Left lung (tissue), 10 donors: ENCODE data around the gene SYP. TPM values are rescaled to one million over a fixed set of nuclear protein-coding genes. Genes with fewer than 3 reads are reported as not detected.

Experiments
- ATAC-seq: fragments of 200-7000 bp; cut with Tn5 transposase; one replicate; pipeline ENCODE4 v1.9.1; 2020; ENCODE audit warnings: moderate library complexity
- DNase-seq, 4 donors: peaks; one replicate each; pipeline ENCODE4 v3.0.0-alpha.2; 2013 to 2020
- H3K27ac ChIP-seq, 2 donors: fragments of 200-600 bp; sonication (generic) in 1 of 2; one replicate each; pipeline versions ENCODE4 v1.5.0 to v1.8.0; 2020 to 2021
- H3K27me3 ChIP-seq, 2 donors: fragments of 200-600 bp; sonication (generic) in 1 of 2; one replicate each; pipeline versions ENCODE4 v1.5.0 to v1.8.0; 2020 to 2021
- H3K36me3 ChIP-seq, 2 donors: fragments of 200-600 bp; sonication (generic) in 1 of 2; one replicate each; pipeline versions ENCODE4 v1.5.0 to v1.8.0; 2020 to 2021
- H3K4me1 ChIP-seq, 2 donors: fragments of 200-600 bp; one replicate each; pipeline ENCODE4 v1.8.0; 2021
- H3K4me3 ChIP-seq, 2 donors: fragments of 200-600 bp; sonication (generic) in 1 of 2; one replicate each; pipeline versions ENCODE4 v1.5.0 to v1.8.0; 2020 to 2021; ENCODE audit warnings: mild to moderate bottlenecking in 1 of 2
- H3K9me3 ChIP-seq, 2 donors: fragments of 200-600 bp; sonication (generic) in 1 of 2; one replicate each; pipeline versions ENCODE4 v1.5.0 to v1.8.0; 2020 to 2021
- intact Hi-C, 2 donors: fragments of 100-400 bp; cut with DNase I; formaldehyde crosslinking; loops; one replicate each; pipeline versions ENCODE4 v1.11.2 to v1.14.2; 2022
- polyA plus RNA-seq, 6 donors: library from polyadenylated mRNA; unstranded; fragments of 120-200 nt; gene quantifications; one replicate each; pipeline ENCODE4 v1.2.1, GENCODE V29; 2013; ENCODE audit not compliant: insufficient read length in 6 of 6
- total RNA-seq, 2 donors: library from RNA; stranded (reverse); fragmentation: NEBNext Ultra II Directional; extraction: Animal tissue kit (Norgen Biotek cat#: 25700); gene quantifications; one replicate each; pipeline ENCODE4 v1.2.1, GENCODE V29; 2021
- TF ChIP-seq, protein P1 (sequence below), 2 donors: fragments of 200-600 bp; sonication (generic) in 1 of 2; IDR thresholded peaks; one replicate each; pipeline versions ENCODE4 v1.5.0 to v1.8.0; 2021; ENCODE audit warnings: antibody characterized with exemption in 2 of 2
- donor health status: DM: no; HTN: yes; CAD: no.
- donor health status: DM: no; HTN: no; CAD: no.

Gene SYP
- total and polyA plus RNA-seq, 8 donors: 2.1 to 4.2 (median 3.0) TPM

DNA sequence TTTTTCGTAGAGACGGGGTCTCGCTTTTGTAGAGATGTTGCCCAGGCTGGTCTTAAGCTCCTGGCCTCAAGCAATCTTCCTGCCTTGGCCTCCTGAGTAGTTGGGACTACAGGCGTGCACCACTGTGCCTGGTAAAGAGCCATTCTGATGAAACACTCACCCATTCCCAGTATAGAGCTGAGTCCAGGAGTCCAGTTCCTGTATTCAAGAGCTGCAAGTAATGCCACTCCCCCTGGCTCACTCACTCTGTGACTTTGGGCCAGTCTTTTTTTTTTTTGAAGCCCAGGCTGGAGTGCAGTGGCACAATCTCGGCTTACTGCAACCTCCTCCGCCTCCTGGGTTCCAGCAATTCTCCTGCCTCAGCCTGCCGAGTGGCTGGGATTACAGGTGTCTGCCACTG is 38.7 kb upstream of the SYP start:
- H3K27me3 ChIP-seq: no peaks in the 10 kb centered on the region
- no peak overlapping the region for H3K4me3 ChIP-seq
- H3K36me3 ChIP-seq: peaks cover 0 to 19% of the 10 kb centered on the region in 2 donors
- H3K9me3 ChIP-seq: no peaks in the 10 kb centered on the region
- DNase-seq: no peak
- H3K27ac ChIP-seq: no peak overlapping the region
- intact Hi-C loops: no loop called here
- TF ChIP-seq, protein P1, sequence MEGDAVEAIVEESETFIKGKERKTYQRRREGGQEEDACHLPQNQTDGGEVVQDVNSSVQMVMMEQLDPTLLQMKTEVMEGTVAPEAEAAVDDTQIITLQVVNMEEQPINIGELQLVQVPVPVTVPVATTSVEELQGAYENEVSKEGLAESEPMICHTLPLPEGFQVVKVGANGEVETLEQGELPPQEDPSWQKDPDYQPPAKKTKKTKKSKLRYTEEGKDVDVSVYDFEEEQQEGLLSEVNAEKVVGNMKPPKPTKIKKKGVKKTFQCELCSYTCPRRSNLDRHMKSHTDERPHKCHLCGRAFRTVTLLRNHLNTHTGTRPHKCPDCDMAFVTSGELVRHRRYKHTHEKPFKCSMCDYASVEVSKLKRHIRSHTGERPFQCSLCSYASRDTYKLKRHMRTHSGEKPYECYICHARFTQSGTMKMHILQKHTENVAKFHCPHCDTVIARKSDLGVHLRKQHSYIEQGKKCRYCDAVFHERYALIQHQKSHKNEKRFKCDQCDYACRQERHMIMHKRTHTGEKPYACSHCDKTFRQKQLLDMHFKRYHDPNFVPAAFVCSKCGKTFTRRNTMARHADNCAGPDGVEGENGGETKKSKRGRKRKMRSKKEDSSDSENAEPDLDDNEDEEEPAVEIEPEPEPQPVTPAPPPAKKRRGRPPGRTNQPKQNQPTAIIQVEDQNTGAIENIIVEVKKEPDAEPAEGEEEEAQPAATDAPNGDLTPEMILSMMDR (IDR thresholded peaks at IDR 0.05): no peak
- H3K4me1 ChIP-seq: peaks cover 0 to 17% of the 10 kb centered on the region in 2 donors
- no peak for ATAC-seq

DNA sequence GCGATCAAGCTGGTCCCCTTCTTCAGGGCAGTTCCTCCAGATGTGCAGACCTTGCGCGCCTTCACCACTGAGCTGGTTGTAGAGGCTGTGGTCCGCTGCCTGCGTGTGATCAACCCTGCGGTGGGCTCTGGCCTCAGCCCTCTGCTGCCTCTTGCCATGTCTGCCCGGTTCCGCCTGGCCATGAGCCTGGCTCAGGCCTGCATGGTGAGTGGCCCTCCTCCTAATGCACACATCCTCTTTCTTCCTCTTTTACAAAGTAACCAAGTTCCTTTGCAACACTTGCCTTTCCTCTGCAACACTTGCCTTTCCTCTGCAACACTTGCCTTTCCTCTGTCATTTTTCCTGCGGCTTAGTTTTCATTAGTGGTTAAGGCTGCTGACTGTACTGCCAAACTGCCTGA is 37.1 kb upstream of the SYP start:
- ATAC-seq (peak; percentile 27), DNase-seq (peak in 2 of 4 donors; percentile 37 to 83)
- Histone ChIP-seq H3K36me3 (peaks cover 0 to 2% of the 10 kb centered on the region in 2 donors), H3K4me1 (peaks cover 0 to 17% of the 10 kb centered on the region in 2 donors), H3K4me3 (no peak overlapping the region), H3K9me3 (no peaks in the 10 kb centered on the region), H3K27me3 (no peaks in the 10 kb centered on the region), H3K27ac (peak overlapping the region in 1 of 2 donors; percentile 76)
- TF ChIP-seq, protein P1 (IDR thresholded peaks at IDR 0.05): no peak
- intact Hi-C loops: no loop called here

DNA sequence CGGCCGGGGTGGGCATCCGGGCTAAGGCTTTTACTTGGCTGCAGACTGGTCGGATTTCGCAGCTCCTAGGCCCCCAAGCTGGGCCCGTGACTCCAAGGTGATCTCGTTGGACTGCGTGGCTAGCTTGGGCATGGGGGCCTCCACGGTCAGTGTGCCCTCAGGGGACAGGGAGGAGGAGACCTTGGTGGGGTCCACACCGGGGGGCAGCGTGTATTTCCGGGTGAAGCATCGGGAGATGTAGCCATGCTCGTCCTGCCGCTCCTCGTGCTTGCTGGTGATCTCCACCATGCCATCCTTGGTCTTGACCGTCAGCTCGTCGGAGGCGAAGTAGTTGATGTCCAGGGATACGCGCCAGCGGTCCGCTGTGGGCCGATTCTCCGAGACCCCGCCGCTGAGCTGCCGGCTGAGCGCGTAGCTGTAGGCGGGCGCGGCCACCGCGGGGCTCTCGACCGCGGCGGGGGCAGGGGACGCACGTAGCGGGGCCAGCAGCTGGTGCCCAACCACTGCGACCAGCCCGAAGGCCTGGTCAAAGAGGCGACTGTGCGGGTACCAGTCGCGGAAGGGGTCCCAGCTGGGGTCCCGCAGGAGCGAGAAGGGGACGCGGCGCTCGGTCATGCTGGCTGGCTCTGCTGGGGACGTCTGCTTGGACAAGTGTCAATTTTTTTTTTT is 34.0 kb upstream of the SYP start:
- Histone ChIP-seq H3K4me1 (peaks cover 0 to 17% of the 10 kb centered on the region in 2 donors), H3K27me3 (no peaks in the 10 kb centered on the region), H3K36me3 (no peaks in the 10 kb centered on the region), H3K27ac (no peak overlapping the region), H3K4me3 (no peak overlapping the region), H3K9me3 (no peaks in the 10 kb centered on the region)
- no peak for DNase-seq
- intact Hi-C loops: no loop called here
- ATAC-seq: no peak
- TF ChIP-seq, protein P1 (IDR thresholded peaks at IDR 0.05): no peak

DNA sequence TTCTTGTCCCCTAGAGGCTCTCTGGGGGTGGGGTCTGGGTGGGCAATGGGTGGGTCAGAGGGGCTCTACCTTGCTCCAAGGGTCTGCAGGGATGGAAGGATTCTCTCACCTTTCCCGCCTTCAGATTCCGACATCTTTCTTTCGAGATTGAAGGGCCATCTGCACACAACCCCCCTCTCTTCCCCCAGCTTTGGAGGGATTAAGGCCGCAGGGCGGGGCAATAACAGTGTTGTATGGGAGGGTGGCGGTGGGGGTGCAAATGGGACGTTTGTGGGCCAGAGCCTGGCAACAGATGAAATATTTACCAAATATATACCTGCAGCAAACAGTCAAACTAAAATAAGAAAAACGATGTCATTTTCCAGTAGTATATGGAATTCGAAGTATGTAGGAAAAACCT is 33.2 kb upstream of the SYP start, which contains the start of gene CACNA1F:
TSS of gene CACNA1F (minus strand) at position 165 of the 400 bp plus-strand sequence. CDS start at position 134, 31 bp downstream.
- H3K9me3 ChIP-seq: no peaks in the 10 kb centered on the region

DNA sequence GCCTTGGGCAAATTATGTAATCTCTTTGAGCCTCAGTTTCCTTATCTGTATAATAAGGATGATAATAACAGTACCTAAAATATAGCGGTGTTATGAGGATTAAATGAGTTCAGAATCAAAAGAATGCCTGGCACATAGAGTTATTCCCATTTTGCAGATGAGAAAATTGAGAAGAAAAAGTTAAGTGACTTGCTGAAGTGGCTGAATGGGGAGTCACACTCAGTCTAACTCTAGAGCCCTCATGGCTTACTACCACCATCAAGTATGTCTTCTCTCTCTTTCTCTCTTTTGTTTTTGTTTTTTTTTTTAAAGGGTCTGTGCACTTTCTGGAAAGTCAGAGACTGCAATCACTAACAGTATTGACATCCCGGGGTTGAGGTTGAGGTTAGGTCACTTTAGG is 32.5 kb upstream of the SYP start:
- no peaks in the 10 kb centered on the region for H3K36me3 ChIP-seq
- ATAC-seq: no peak
- no peaks in the 10 kb centered on the region for H3K9me3 ChIP-seq
- H3K4me3 ChIP-seq: no peak overlapping the region
- DNase-seq: no peak
- H3K27ac ChIP-seq: no peak overlapping the region
- intact Hi-C loops: no loop called here
- H3K4me1 ChIP-seq: peaks cover 0 to 17% of the 10 kb centered on the region in 2 donors
- no peaks in the 10 kb centered on the region for H3K27me3 ChIP-seq
- TF ChIP-seq, protein P1 (IDR thresholded peaks at IDR 0.05): no peak

More for the DNA sequence above, 33.2 kb upstream of the SYP start, which contains the start of gene CACNA1F:
- H3K27me3 ChIP-seq: no peaks in the 10 kb centered on the region
- no peak within 1 kb of the TSS for H3K27ac ChIP-seq
- intact Hi-C loops: no loop called here
- no peak within 1 kb of the TSS for H3K4me3 ChIP-seq
- TF ChIP-seq, protein P1 (IDR thresholded peaks at IDR 0.05): no peak
- DNase-seq: no peak
- ATAC-seq: no peak
- H3K36me3 ChIP-seq: no peaks in the 10 kb centered on the region
- H3K4me1 ChIP-seq: peaks cover 0 to 17% of the 10 kb centered on the region in 2 donors
